NCI-H146 treated with DMSO at 0.1 percent for 48 hours (cell line): ENCODE data around the gene ANKRD34A.

Source experiments
- DNase-seq: peaks from one replicate; lab custom pipeline; 2025; ENCODE audit not compliant: unreplicated experiment; lab: John Stamatoyannopoulos, UW

Gene ANKRD34A

GRCh38 chr1:145991735-145992412 is 27.5 kb upstream of the ANKRD34A start:
- no peak for DNase-seq

GRCh38 chr1:145990249-145990855 is 26.0 kb upstream of the ANKRD34A start:
- DNase-seq = no peak

GRCh38 chr1:145988773-145989172 is 24.4 kb upstream of the ANKRD34A start:
- no peak for DNase-seq

GRCh38 chr1:145987926-145988325 is 23.6 kb upstream of the ANKRD34A start:
- no peak for DNase-seq

- no peak for DNase-seq
Observed at GRCh38 chr1:145986551-145986950, 22.2 kb upstream of the ANKRD34A start.

- no peak for DNase-seq
Observed at GRCh38 chr1:145985502-145986439, 21.4 kb upstream of the ANKRD34A start.

- DNase-seq = no peak
Observed at GRCh38 chr1:145985129-145985501, 20.7 kb upstream of the ANKRD34A start.

GRCh38 chr1:145983960-145984830 is 19.8 kb upstream of the ANKRD34A start:
- DNase-seq = no peak

GRCh38 chr1:145983206-145983675 is 18.9 kb upstream of the ANKRD34A start:
- no peak for DNase-seq

- DNase-seq = no peak
Observed at GRCh38 chr1:145982010-145982723, 17.8 kb upstream of the ANKRD34A start.

- DNase-seq = no peak
Observed at GRCh38 chr1:145980457-145980994, 16.2 kb upstream of the ANKRD34A start.

GRCh38 chr1:145979746-145980456 is 15.5 kb upstream of the ANKRD34A start:
- DNase-seq = no peak

GRCh38 chr1:145978854-145979745 is 14.7 kb upstream of the ANKRD34A start:
- peak; percentile 91 for DNase-seq

GRCh38 chr1:145978471-145978853 is 14.1 kb upstream of the ANKRD34A start:
- no peak for DNase-seq

GRCh38 chr1:145977486-145978470 is 13.4 kb upstream of the ANKRD34A start:
- DNase-seq = peak; percentile 63

- DNase-seq = no peak
Observed at GRCh38 chr1:145977016-145977415, 12.6 kb upstream of the ANKRD34A start.

- no peak for DNase-seq
Observed at GRCh38 chr1:145975216-145975615, 10.8 kb upstream of the ANKRD34A start.
